GM06990 (cell line): ENCODE results near the gene AHCY.
"Not testable (repeated sequence)": the region's sequence is repeated elsewhere in the genome, so short reads cannot be mapped to it uniquely, and the experiment has no call there.

Source experiments
- DNase-seq: peaks from one replicate; pipeline ENCODE4 v3.0.0-alpha.2; 2011; ENCODE audit not compliant: insufficient read length; ENCODE audit errors: extremely low read depth
- H3K27me3 ChIP-seq: replicated peaks from 2 replicates; pipeline ENCODE4 v1.6.0; 2011; ENCODE audit warnings: low read length; ENCODE audit not compliant: control insufficient read depth, insufficient read depth
- H3K36me3 ChIP-seq: 2 replicates; pipeline ENCODE4 v1.5.1; 2011; ENCODE audit warnings: low read length; ENCODE audit not compliant: control insufficient read depth, insufficient read depth
- H3K4me3 ChIP-seq: replicated peaks from 2 replicates; pipeline ENCODE4 v1.5.1; 2011; ENCODE audit warnings: low read depth, mild to moderate bottlenecking, control low read depth, low read length
- CTCF ChIP-seq: IDR thresholded peaks from 2 replicates; pipeline ENCODE4 v1.5.1; 2011; ENCODE audit warnings: low read length, control low read depth, mild to moderate bottlenecking, inconsistent platforms; ENCODE audit not compliant: insufficient read depth, poor library complexity, severe bottlenecking

AHCY gene

GRCh38 chr20:34328928-34329677 lies 25.9 kb upstream of the AHCY start:
- no peak for DNase-seq
- Histone ChIP-seq H3K4me3 (no peak overlapping the region), H3K27me3 (no peaks in the 10 kb centered on the region), H3K36me3 (no peaks in the 10 kb centered on the region)
- TF ChIP-seq CTCF = no peak

GRCh38 chr20:34328207-34328606 lies 25.1 kb upstream of the AHCY start:
- DNase-seq, H3K4me3 ChIP-seq, H3K27me3 ChIP-seq: not testable (repeated sequence)

GRCh38 chr20:34324541-34324940 lies 21.4 kb upstream of the AHCY start:
- H3K27me3 ChIP-seq = no peaks in the 10 kb centered on the region
- no peaks in the 10 kb centered on the region for H3K36me3 ChIP-seq
- TF ChIP-seq CTCF = no peak
- DNase-seq = no peak
- no peak overlapping the region for H3K4me3 ChIP-seq

More at GRCh38 chr20:34328207-34328606, 25.1 kb upstream of the AHCY start:
- H3K36me3 ChIP-seq = not testable (repeated sequence)

GRCh38 chr20:34322267-34323105 lies 19.3 kb upstream of the AHCY start:
- no peak for DNase-seq
- no peak for TF ChIP-seq CTCF
- Histone ChIP-seq H3K36me3 (no peaks in the 10 kb centered on the region), H3K27me3 (no peaks in the 10 kb centered on the region), H3K4me3 (no peak overlapping the region)

GRCh38 chr20:34320861-34321260 lies 17.7 kb upstream of the AHCY start:
- TF ChIP-seq CTCF = no peak

More at GRCh38 chr20:34320861-34321260, 17.7 kb upstream of the AHCY start:
- Histone ChIP-seq H3K36me3 (no peaks in the 10 kb centered on the region), H3K27me3 (no peaks in the 10 kb centered on the region), H3K4me3 (no peak overlapping the region)
- DNase-seq = no peak
